Astrocyte (in vitro differentiated cells and primary cell): ENCODE data around the gene BMPR1B.

ENCODE experiments used
- EZH2 ChIP-seq: IDR thresholded peaks from 2 replicates; pipeline ENCODE4 v1.6.1; 2012; ENCODE audit warnings: mild to moderate bottlenecking, low read length, inconsistent platforms; ENCODE audit not compliant: insufficient read depth
- TF ChIP-seq, protein P1 (sequence below): IDR thresholded peaks from 2 replicates; pipeline ENCODE4 v1.5.1; 2011; ENCODE audit warnings: low read depth, mild to moderate bottlenecking, inconsistent platforms, low read length, moderate library complexity; ENCODE audit not compliant: insufficient read depth

DNA sequence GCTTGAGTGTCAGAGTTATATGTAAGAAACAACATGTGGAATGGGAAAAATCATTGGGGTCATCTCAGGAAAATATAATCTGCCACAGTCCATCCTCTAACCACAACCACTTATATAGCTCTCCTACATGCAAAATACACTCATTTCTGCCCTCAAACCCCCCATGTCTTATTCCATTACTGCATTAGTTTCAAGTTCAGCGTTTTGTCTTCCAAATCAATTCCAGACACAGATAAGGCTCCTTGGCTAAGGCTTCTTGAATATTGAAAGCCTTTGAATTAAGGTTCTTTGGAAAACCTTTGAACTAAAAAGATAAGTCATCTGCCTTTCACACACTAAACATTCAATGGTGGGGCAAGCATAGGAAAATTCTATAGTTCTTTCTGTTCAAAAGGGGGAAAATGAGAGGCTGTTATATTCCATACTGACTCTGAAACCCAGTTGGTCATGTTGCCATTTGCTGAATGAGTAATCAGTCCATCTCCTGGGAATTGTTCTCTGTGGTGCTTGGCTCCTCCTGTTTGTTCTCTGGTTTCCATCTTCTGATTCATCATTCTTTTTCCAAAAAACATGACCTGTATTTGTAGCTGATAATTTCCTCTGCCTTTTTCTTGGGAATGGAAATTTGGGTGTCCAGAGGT lies 218.7 kb downstream of the BMPR1B start:
- TF ChIP-seq, protein P1, sequence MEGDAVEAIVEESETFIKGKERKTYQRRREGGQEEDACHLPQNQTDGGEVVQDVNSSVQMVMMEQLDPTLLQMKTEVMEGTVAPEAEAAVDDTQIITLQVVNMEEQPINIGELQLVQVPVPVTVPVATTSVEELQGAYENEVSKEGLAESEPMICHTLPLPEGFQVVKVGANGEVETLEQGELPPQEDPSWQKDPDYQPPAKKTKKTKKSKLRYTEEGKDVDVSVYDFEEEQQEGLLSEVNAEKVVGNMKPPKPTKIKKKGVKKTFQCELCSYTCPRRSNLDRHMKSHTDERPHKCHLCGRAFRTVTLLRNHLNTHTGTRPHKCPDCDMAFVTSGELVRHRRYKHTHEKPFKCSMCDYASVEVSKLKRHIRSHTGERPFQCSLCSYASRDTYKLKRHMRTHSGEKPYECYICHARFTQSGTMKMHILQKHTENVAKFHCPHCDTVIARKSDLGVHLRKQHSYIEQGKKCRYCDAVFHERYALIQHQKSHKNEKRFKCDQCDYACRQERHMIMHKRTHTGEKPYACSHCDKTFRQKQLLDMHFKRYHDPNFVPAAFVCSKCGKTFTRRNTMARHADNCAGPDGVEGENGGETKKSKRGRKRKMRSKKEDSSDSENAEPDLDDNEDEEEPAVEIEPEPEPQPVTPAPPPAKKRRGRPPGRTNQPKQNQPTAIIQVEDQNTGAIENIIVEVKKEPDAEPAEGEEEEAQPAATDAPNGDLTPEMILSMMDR, result no peak
- TF ChIP-seq EZH2, result no peak
